Mucosa of descending colon (tissue), 3 donors: ENCODE data around the gene TNFAIP8L3. TPM values are rescaled to one million over a fixed set of nuclear protein-coding genes. Genes with fewer than 3 reads are reported as not detected.
A peak's percentile ranks its signal among the peaks of the same experiment; 100 is the strongest.
"Not testable (repeated sequence)": the region's sequence is repeated elsewhere in the genome, so short reads cannot be mapped to it uniquely, and the experiment has no call there.

ENCODE experiments used
- ATAC-seq: fragments of 200-7000 bp; cut with Tn5 transposase; one replicate; pipeline ENCODE4 v1.9.1; 2020; ENCODE audit warnings: mild to moderate bottlenecking, moderate library complexity
- DNase-seq, 3 donors: peaks; one replicate each; pipeline ENCODE4 v3.0.0-alpha.2; 2020
- H3K36me3 ChIP-seq: fragments of 200-600 bp; one replicate; pipeline ENCODE4 v1.8.0; 2021; ENCODE audit warnings: low read depth, mild to moderate bottlenecking
- H3K4me1 ChIP-seq: fragments of 200-600 bp; one replicate; pipeline ENCODE4 v1.8.0; 2021; ENCODE audit warnings: low read depth, mild to moderate bottlenecking
- H3K4me3 ChIP-seq: fragments of 200-600 bp; one replicate; pipeline ENCODE4 v1.8.0; 2021; ENCODE audit warnings: mild to moderate bottlenecking
- H3K9me3 ChIP-seq: fragments of 200-600 bp; one replicate; pipeline ENCODE4 v1.8.0; 2021; ENCODE audit warnings: mild to moderate bottlenecking
- CTCF ChIP-seq: fragments of 200-600 bp; IDR thresholded peaks from one replicate; pipeline ENCODE4 v1.8.0; 2022; ENCODE audit warnings: antibody characterized with exemption, mild to moderate bottlenecking
- intact Hi-C, 2 donors: fragments of 100-400 bp; cut with DNase I in 1 of 2; cut with micrococcal nuclease in 1 of 2; formaldehyde crosslinking; loops; one replicate each; pipeline versions ENCODE4 v1.11.0 to v1.11.1; 2022; cut with DNase I, micrococcal nuclease
- total RNA-seq, 3 donors: library from RNA; stranded (reverse); fragmentation: NEBNext Ultra II Directional in 2 of 3; extraction: Animal tissue kit (Norgen Biotek cat#: 25700) in 2 of 3; gene quantifications; one replicate each; pipeline versions ENCODE4 v1.2.1 to v1.2.4, GENCODE V29; 2021 to 2023
- donor health status: DM: no; HTN: no; CAD: no; lungs with moderate emphysema.
- donor health status: DM: no; HTN: no; CAD: no.
- donor health status: DM: no; HTN: yes; CAD: no.

Gene TNFAIP8L3
- total RNA-seq, 3 donors from 2014 or later = 8.2 to 11.2 (median 10.0) TPM

DNA sequence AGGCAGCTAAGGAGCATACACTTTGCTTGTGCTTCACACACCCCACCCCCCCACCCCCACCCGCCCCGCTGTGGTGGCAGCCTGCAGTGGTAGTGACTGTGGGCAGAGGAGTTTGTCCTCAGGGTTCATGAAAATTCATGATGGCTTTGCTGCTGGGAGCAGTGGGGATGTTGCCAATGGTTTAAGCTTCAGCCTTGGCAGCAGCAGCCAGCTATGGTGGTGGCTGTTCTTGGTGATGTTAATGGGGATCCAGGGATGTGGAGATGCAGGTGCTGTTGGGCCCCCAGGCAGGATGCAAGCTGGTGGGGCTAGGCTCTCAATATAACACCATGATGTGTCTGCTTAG lies 55.8 kb downstream of the TNFAIP8L3 start:
- TF ChIP-seq CTCF = no peak
- no peaks in the 10 kb centered on the region for H3K36me3 ChIP-seq

GRCh38 chr15:51038162-51038973 lies 56.3 kb downstream of the TNFAIP8L3 start:
- DNase-seq (no peak), ATAC-seq (no peak)
- H3K4me3 ChIP-seq = no peak overlapping the region
- TF ChIP-seq CTCF = no peak
- no peaks in the 10 kb centered on the region for H3K9me3 ChIP-seq
- H3K36me3 ChIP-seq = no peaks in the 10 kb centered on the region
- intact Hi-C loops = no loop called here
- H3K4me1 ChIP-seq = no peaks in the 10 kb centered on the region

More for the DNA sequence above, 55.8 kb downstream of the TNFAIP8L3 start:
- no peaks in the 10 kb centered on the region for H3K4me1 ChIP-seq
- DNase-seq (no peak), ATAC-seq (no peak)
- intact Hi-C loops = no loop called here
- no peaks in the 10 kb centered on the region for H3K9me3 ChIP-seq
- no peak overlapping the region for H3K4me3 ChIP-seq

DNA sequence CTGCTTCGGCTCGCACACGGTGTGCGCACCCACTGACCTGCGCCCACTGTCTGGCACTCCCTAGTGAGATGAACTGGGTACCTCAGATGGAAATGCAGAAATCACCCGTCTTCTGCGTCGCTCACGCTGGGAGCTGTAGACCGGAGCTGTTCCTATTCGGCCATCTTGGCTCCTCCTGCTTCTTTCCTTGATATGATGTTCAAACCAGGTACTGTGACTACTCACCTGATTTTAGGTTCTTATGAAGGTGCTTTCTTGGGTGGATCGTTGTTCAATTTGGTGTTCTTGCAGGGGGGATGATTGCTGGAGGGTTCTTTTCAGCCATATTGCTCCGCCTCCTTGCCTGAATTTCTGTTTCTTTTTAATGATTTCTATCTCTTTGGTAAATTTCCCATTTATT lies 57.2 kb downstream of the TNFAIP8L3 start:
- H3K9me3 ChIP-seq, intact Hi-C loops, H3K36me3 ChIP-seq, H3K4me3 ChIP-seq, H3K4me1 ChIP-seq, ATAC-seq, DNase-seq: not testable (repeated sequence)

GRCh38 chr15:51030649-51031316 lies 63.9 kb downstream of the TNFAIP8L3 start:
- Histone ChIP-seq H3K4me3 (no peak overlapping the region), H3K4me1 (no peaks in the 10 kb centered on the region), H3K36me3 (no peaks in the 10 kb centered on the region), H3K9me3 (no peaks in the 10 kb centered on the region)
- ATAC-seq (peak; percentile 60), DNase-seq (peak in 1 of 3 donors; percentile 34)
- intact Hi-C loops = no loop called here
- no peak for TF ChIP-seq CTCF

GRCh38 chr15:51025454-51025846 lies 69.3 kb downstream of the TNFAIP8L3 start:
- Histone ChIP-seq H3K4me3 (no peak overlapping the region), H3K4me1 (no peaks in the 10 kb centered on the region), H3K36me3 (no peaks in the 10 kb centered on the region), H3K9me3 (no peaks in the 10 kb centered on the region)
- intact Hi-C loops = no loop called here
- no peak for TF ChIP-seq CTCF
- no peak for ATAC-seq
- no peak for DNase-seq

DNA sequence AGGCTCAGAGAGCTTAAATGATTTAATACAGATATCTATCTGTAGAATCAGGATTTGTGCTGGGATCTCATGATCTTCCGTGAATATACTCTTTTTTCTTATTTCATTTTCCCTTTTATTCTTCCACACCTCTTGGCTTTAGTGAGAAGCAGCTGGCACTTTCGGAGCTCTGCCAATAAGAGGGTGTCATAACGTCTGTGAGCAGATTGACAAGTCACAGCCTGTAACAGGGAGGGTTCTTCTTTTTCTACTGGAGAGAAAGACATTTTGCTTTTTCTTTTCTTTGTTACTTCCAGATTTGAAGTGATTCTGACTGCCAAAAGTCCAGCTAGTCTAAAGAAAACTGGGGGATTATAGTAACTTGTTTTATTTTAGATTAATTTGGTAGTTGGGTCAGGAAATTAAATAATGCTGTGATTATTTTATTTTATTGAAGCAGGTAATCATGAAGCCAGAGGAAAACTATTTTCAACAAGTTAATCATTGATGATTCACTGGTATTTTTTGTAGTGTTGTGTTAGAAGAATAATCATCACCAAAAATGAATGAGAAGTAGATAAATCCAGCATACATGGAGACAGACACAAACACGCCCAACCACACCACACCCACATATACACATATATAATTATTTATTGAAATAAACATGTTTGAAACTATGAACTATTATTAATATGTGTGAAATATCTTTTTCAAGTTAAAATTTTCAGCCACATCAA lies 69.8 kb downstream of the TNFAIP8L3 start:
- intact Hi-C loops = no loop called here
- Histone ChIP-seq H3K4me1 (no peaks in the 10 kb centered on the region), H3K36me3 (no peaks in the 10 kb centered on the region), H3K4me3 (no peak overlapping the region), H3K9me3 (no peaks in the 10 kb centered on the region)
- TF ChIP-seq CTCF = no peak
- DNase-seq = no peak
- peak; percentile 45 for ATAC-seq
